Measurements from ENCODE around the gene MS4A4E. TPM values are rescaled to one million over a fixed set of nuclear protein-coding genes. Genes with fewer than 3 reads are reported as not detected.
"Not testable (repeated sequence)": the region's sequence is repeated elsewhere in the genome, so short reads cannot be mapped to it uniquely, and the experiment has no call there.

The MS4A4E gene
- not detected for polyA plus RNA-seq (2013, experiment 1 of 2)
- not detected for polyA plus RNA-seq (2013, experiment 2 of 2)

- Histone ChIP-seq H3K4me1 (ENCODE audit: insufficient read depth, low read length) (no peaks in the 10 kb centered on the region), H3K27me3 (ENCODE audit: insufficient read depth, low read length) (no peaks in the 10 kb centered on the region), H3K4me3 (ENCODE audit: low read length) (no peak within 1 kb of the TSS), H3K36me3 (ENCODE audit: insufficient read depth, low read length) (no peaks in the 10 kb centered on the region), H3K27ac (ENCODE audit: low read depth, low read length) (no peak within 1 kb of the TSS), H3K9ac (ENCODE audit: low read depth, low read length) (no peak within 1 kb of the TSS), H3K9me3 (ENCODE audit: insufficient read depth, low read depth, low read length) (no peaks in the 10 kb centered on the region)
- WGBS = 97% methylated on average over 5 of the region's 5 CpGs
These were observed at the start of gene MS4A4E for GRCh38 chr11:60242740-60243239. TSS of gene MS4A4E (minus strand) at chr11:60243137. CDS start at chr11:60230055, 13,082 bp downstream.

- WGBS = 95% methylated on average over 2 of the region's 2 CpGs
- no peaks in the 10 kb centered on the region for H3K36me3 ChIP-seq (ENCODE audit: insufficient read depth, low read length)
- H3K4me1 ChIP-seq (ENCODE audit: insufficient read depth, low read length) = no peaks in the 10 kb centered on the region
- H3K27me3 ChIP-seq (ENCODE audit: insufficient read depth, low read length) = no peaks in the 10 kb centered on the region
- H3K4me3 ChIP-seq (ENCODE audit: low read length) = no peak overlapping the region
- no peak overlapping the region for H3K27ac ChIP-seq (ENCODE audit: low read depth, low read length)
- peaks cover 17% of the 10 kb centered on the region for H3K9me3 ChIP-seq (ENCODE audit: insufficient read depth, low read depth, low read length)
- no peak overlapping the region for H3K9ac ChIP-seq (ENCODE audit: low read depth, low read length)
These were observed 49.2 kb upstream of the MS4A4E start for GRCh38 chr11:60292145-60292544.

- no peak overlapping the region for H3K9ac ChIP-seq (ENCODE audit: low read depth, low read length)
- H3K4me1 ChIP-seq (ENCODE audit: insufficient read depth, low read length) = no peaks in the 10 kb centered on the region; the same call in 1 of the 2 replicates
- H3K36me3 ChIP-seq (ENCODE audit: insufficient read depth, low read length) = no peaks in the 10 kb centered on the region
- no peak overlapping the region for H3K4me3 ChIP-seq (ENCODE audit: low read length)
- no peaks in the 10 kb centered on the region for H3K27me3 ChIP-seq (ENCODE audit: insufficient read depth, low read length)
- H3K9me3 ChIP-seq (ENCODE audit: insufficient read depth, low read depth, low read length) = peaks cover 23% of the 10 kb centered on the region
- H3K27ac ChIP-seq (ENCODE audit: low read depth, low read length) = no peak overlapping the region
- WGBS = 92% methylated on average over 1 of the region's 1 CpG
These were observed 45.6 kb upstream of the MS4A4E start for GRCh38 chr11:60288531-60288930.

- H3K4me1 ChIP-seq (ENCODE audit: insufficient read depth, low read length); H3K36me3 ChIP-seq (ENCODE audit: insufficient read depth, low read length); H3K27me3 ChIP-seq (ENCODE audit: insufficient read depth, low read length); H3K4me3 ChIP-seq (ENCODE audit: low read length); H3K9ac ChIP-seq (ENCODE audit: low read depth, low read length): not testable (repeated sequence)
- peaks cover 23% of the 10 kb centered on the region for H3K9me3 ChIP-seq (ENCODE audit: insufficient read depth, low read depth, low read length)
- H3K27ac ChIP-seq (ENCODE audit: low read depth, low read length) = peak overlapping the region; percentile 52; the same call in 1 of the 2 replicates
- WGBS = 87% methylated on average over 7 of the region's 7 CpGs
These were observed 42.6 kb upstream of the MS4A4E start for GRCh38 chr11:60285411-60286126.

GRCh38 chr11:60282286-60282685 is 39.3 kb upstream of the MS4A4E start:
- no peaks in the 10 kb centered on the region for H3K27me3 ChIP-seq (ENCODE audit: insufficient read depth, low read length)
- no peak overlapping the region for H3K9ac ChIP-seq (ENCODE audit: low read depth, low read length)
- no peaks in the 10 kb centered on the region for H3K36me3 ChIP-seq (ENCODE audit: insufficient read depth, low read length)
- 95% methylated on average over 2 of the region's 2 CpGs for WGBS
- no peak overlapping the region for H3K27ac ChIP-seq (ENCODE audit: low read depth, low read length)
- H3K4me1 ChIP-seq (ENCODE audit: insufficient read depth, low read length) = no peaks in the 10 kb centered on the region; the same call in 1 of the 2 replicates
- no peak overlapping the region for H3K4me3 ChIP-seq (ENCODE audit: low read length)
- peaks cover 7% of the 10 kb centered on the region; the same call in 1 of the 2 replicates for H3K9me3 ChIP-seq (ENCODE audit: insufficient read depth, low read depth, low read length)

- H3K27me3 ChIP-seq (ENCODE audit: insufficient read depth, low read length) = no peaks in the 10 kb centered on the region
- no peaks in the 10 kb centered on the region for H3K36me3 ChIP-seq (ENCODE audit: insufficient read depth, low read length)
- H3K4me3 ChIP-seq (ENCODE audit: low read length) = no peak overlapping the region
- no peaks in the 10 kb centered on the region; the same call in 1 of the 2 replicates for H3K4me1 ChIP-seq (ENCODE audit: insufficient read depth, low read length)
- no peak overlapping the region for H3K9ac ChIP-seq (ENCODE audit: low read depth, low read length)
- no peaks in the 10 kb centered on the region for H3K9me3 ChIP-seq (ENCODE audit: insufficient read depth, low read depth, low read length)
- H3K27ac ChIP-seq (ENCODE audit: low read depth, low read length) = no peak overlapping the region
- WGBS = 45% methylated on average over 2 of the region's 2 CpGs
These were observed 38.5 kb upstream of the MS4A4E start for GRCh38 chr11:60281485-60281884.

GRCh38 chr11:60280412-60280811 is 37.5 kb upstream of the MS4A4E start, which contains the start of gene MS4A4A:
TSS of gene MS4A4A (plus strand) at chr11:60280666. CDS start at chr11:60280676, 10 bp downstream.
- no peak within 1 kb of the TSS for H3K9ac ChIP-seq (ENCODE audit: low read depth, low read length)

GRCh38 chr11:60274416-60274815 is 31.5 kb upstream of the MS4A4E start:
- Histone ChIP-seq H3K9me3 (ENCODE audit: insufficient read depth, low read depth, low read length) (0 out of 2 replicates have a peak, but pooled peaks cover 5% of the 10 kb centered on the region), H3K4me1 (ENCODE audit: insufficient read depth, low read length) (peaks cover 8% of the 10 kb centered on the region; the same call in 1 of the 2 replicates), H3K27me3 (ENCODE audit: insufficient read depth, low read length) (no peaks in the 10 kb centered on the region), H3K27ac (ENCODE audit: low read depth, low read length) (no peak overlapping the region), H3K36me3 (ENCODE audit: insufficient read depth, low read length) (no peaks in the 10 kb centered on the region), H3K4me3 (ENCODE audit: low read length) (no peak overlapping the region), H3K9ac (ENCODE audit: low read depth, low read length) (no peak overlapping the region)

More at GRCh38 chr11:60280412-60280811, 37.5 kb upstream of the MS4A4E start, which contains the start of gene MS4A4A:
- Histone ChIP-seq H3K27me3 (ENCODE audit: insufficient read depth, low read length) (no peaks in the 10 kb centered on the region), H3K4me3 (ENCODE audit: low read length) (no peak within 1 kb of the TSS), H3K9me3 (ENCODE audit: insufficient read depth, low read depth, low read length) (no peaks in the 10 kb centered on the region), H3K27ac (ENCODE audit: low read depth, low read length) (no peak within 1 kb of the TSS), H3K4me1 (ENCODE audit: insufficient read depth, low read length) (peaks cover 8% of the 10 kb centered on the region), H3K36me3 (ENCODE audit: insufficient read depth, low read length) (no peaks in the 10 kb centered on the region)
- 92% methylated on average over 3 of the region's 3 CpGs for WGBS

GRCh38 chr11:60265373-60266214 is 22.7 kb upstream of the MS4A4E start:
- H3K4me1 ChIP-seq (ENCODE audit: insufficient read depth, low read length) = no peaks in the 10 kb centered on the region
- H3K4me3 ChIP-seq (ENCODE audit: low read length) = no peak overlapping the region
- no peak overlapping the region for H3K27ac ChIP-seq (ENCODE audit: low read depth, low read length)
- WGBS = 33% methylated on average over 4 of the region's 4 CpGs
- no peaks in the 10 kb centered on the region for H3K27me3 ChIP-seq (ENCODE audit: insufficient read depth, low read length)
- H3K36me3 ChIP-seq (ENCODE audit: insufficient read depth, low read length) = no peaks in the 10 kb centered on the region
- no peak overlapping the region for H3K9ac ChIP-seq (ENCODE audit: low read depth, low read length)
- peaks cover 17% of the 10 kb centered on the region for H3K9me3 ChIP-seq (ENCODE audit: insufficient read depth, low read depth, low read length)

- no peaks in the 10 kb centered on the region for H3K36me3 ChIP-seq (ENCODE audit: insufficient read depth, low read length)
- no peak overlapping the region for H3K27ac ChIP-seq (ENCODE audit: low read depth, low read length)
- WGBS = 85% methylated on average over 5 of the region's 5 CpGs
- no peak overlapping the region for H3K4me3 ChIP-seq (ENCODE audit: low read length)
- no peaks in the 10 kb centered on the region for H3K27me3 ChIP-seq (ENCODE audit: insufficient read depth, low read length)
- H3K9me3 ChIP-seq (ENCODE audit: insufficient read depth, low read depth, low read length) = peaks cover 20% of the 10 kb centered on the region
- no peaks in the 10 kb centered on the region for H3K4me1 ChIP-seq (ENCODE audit: insufficient read depth, low read length)
- no peak overlapping the region for H3K9ac ChIP-seq (ENCODE audit: low read depth, low read length)
These were observed 21.7 kb upstream of the MS4A4E start for GRCh38 chr11:60264644-60265043.

- no peak overlapping the region for H3K27ac ChIP-seq (ENCODE audit: low read depth, low read length)
- H3K27me3 ChIP-seq (ENCODE audit: insufficient read depth, low read length) = no peaks in the 10 kb centered on the region
- H3K9me3 ChIP-seq (ENCODE audit: insufficient read depth, low read depth, low read length) = peaks cover 23% of the 10 kb centered on the region
- 93% methylated on average over 4 of the region's 4 CpGs for WGBS
- no peak overlapping the region for H3K4me3 ChIP-seq (ENCODE audit: low read length)
- no peaks in the 10 kb centered on the region for H3K36me3 ChIP-seq (ENCODE audit: insufficient read depth, low read length)
- no peaks in the 10 kb centered on the region for H3K4me1 ChIP-seq (ENCODE audit: insufficient read depth, low read length)
- H3K9ac ChIP-seq (ENCODE audit: low read depth, low read length) = no peak overlapping the region
These were observed 20.5 kb upstream of the MS4A4E start for GRCh38 chr11:60263402-60263801.
